Skin epidermis (tissue), 12 donors: ENCODE measurements around the gene B3GALT2.
"Not testable (repeated sequence)": the region's sequence is repeated elsewhere in the genome, so short reads cannot be mapped to it uniquely, and the experiment has no call there.

Experiments used
- H3K27ac ChIP-seq, 21 experiments: fragments of 200-600 bp; sonication (generic) in 11 of 21; one replicate each; pipeline ENCODE4 v1.5.0; 2020; ENCODE audit warnings: mild to moderate bottlenecking in 3 of 21, inconsistent platforms in 2 of 21, moderate library complexity in 2 of 21
- H3K4me3 ChIP-seq, 7 experiments: fragments of 200-600 bp; sonication (generic) in 2 of 7; one replicate each; pipeline ENCODE4 v1.5.0; 2020; ENCODE audit warnings: inconsistent platforms in 2 of 7, mild to moderate bottlenecking in 2 of 7, moderate library complexity in 1 of 7

B3GALT2 gene

DNA sequence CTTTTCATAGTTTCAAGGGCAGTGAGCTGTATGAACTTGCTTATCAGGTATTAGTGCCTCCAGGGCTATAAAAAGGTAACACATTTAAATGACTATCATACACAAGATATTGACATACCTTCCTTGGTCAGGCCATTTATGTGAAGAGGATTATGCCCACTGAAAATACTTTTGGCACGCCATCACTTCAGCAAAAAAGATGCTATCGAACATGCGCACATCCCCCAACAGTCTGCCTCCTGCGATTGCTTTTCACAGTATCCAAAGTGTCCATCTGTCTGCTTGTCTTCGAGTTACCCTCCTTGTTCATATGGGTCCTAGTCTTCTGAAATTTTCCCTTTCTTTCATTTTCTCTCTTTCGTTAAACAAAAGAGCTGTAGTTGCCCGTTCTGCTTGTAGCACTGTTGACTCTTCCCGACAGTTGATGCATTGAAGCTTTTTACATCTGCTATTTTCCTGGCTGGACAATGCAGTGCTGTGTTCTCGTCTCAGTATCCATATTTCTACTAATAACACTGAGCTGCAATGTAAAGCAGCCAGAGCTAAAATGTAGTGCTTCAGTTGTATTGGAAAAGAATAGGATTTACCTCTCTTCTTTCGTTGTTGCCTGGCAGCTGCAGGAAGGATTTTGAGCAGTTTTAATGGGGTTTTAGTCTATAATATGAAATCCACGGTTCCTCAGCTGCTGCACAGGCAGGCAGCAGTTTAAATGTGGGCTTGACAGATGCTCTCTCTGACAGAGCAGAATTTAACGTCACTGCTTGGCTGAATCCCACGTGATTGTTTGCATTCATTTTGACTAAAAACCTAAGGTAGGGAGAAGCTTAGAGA, at the start of gene B3GALT2:
TSS of gene B3GALT2 (minus strand) at position 713 of the 831 bp plus-strand sequence. CDS start 5,051 bp downstream, outside the sequence.
- peak within 1 kb of the TSS in 2 of 7 experiments; percentile 17 to 22 for H3K4me3 ChIP-seq
- H3K27ac ChIP-seq: peak within 1 kb of the TSS in 8 of 21 experiments; percentile 5 to 70 (median 40)

GRCh38 chr1:193234530-193234929, 48.1 kb upstream of the B3GALT2 start:
- Histone ChIP-seq H3K27ac (no peak overlapping the region), H3K4me3 (no peak overlapping the region)

- not testable (repeated sequence) for H3K4me3 ChIP-seq, H3K27ac ChIP-seq
Observed at GRCh38 chr1:193231146-193231545, 44.7 kb upstream of the B3GALT2 start.

GRCh38 chr1:193229136-193229535, 42.7 kb upstream of the B3GALT2 start:
- no peak overlapping the region for H3K27ac ChIP-seq
- no peak overlapping the region for H3K4me3 ChIP-seq

GRCh38 chr1:193222056-193222615, 35.7 kb upstream of the B3GALT2 start:
- Histone ChIP-seq H3K4me3 (no peak overlapping the region), H3K27ac (peak overlapping the region in 1 of 21 experiments; percentile 27)

DNA sequence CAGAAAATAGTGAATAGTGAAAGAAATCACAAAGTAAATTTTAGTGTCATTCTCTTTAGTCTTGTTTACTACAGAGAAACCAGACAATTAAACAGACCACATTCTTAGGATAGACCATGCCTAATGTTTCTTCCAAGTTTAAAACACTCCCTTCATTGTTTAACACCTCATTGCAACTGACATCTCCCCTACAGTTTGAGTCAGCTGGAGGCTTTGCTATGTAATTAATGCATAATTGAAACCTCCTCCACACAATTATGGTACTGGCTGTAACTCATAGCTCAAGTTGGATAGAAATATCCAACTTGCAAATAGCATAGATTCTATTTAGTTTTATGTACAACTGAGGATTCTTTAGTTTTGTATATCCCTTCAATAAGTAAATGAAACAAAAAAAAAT, 35.2 kb upstream of the B3GALT2 start:
- H3K4me3 ChIP-seq: no peak overlapping the region
- peak overlapping the region in 1 of 21 experiments; percentile 27 for H3K27ac ChIP-seq

GRCh38 chr1:193219391-193219790, 33.0 kb upstream of the B3GALT2 start:
- Histone ChIP-seq H3K27ac (no peak overlapping the region), H3K4me3 (no peak overlapping the region)

DNA sequence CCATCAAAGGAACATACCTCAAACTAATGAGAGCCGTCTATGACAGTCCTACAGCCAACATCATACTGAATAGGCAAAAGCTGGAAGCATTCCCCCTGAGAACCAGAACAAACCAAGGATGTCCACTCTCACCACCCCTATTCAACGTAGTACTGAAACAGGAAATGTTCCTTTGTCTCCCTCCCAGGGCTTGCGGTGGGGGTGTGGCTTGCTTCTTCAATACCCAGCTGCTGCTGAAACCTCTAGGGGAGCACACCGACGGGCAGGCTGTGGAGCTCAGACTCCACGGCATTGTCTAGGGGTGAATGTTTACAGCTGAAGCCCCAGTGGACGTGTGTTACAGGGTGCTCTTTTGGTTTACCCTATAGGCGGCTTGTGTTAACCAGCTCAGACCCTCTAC, 30.5 kb upstream of the B3GALT2 start:
- no peak overlapping the region for H3K27ac ChIP-seq

DNA sequence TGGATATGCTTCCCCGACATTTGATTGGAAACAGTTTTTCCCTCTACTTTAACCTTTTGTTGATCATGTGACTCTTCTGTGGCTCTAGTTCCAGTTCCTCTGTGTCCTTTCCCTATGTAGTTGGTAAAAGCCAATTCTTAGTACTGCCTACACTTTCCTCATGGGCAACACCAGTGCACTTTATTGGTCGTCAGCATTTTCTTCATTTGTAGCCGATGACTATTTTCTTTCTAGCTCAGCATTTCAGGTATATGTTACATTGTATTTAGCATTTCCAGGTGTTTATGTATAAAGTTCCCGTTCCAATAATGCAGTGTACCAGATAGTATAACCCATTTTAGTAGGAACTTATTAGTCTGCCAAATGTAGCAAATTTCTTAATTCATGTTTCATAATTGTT, 27.6 kb upstream of the B3GALT2 start:
- Histone ChIP-seq H3K4me3 (no peak overlapping the region), H3K27ac (no peak overlapping the region)

More for the DNA sequence above, 30.5 kb upstream of the B3GALT2 start:
- H3K4me3 ChIP-seq: no peak overlapping the region

DNA sequence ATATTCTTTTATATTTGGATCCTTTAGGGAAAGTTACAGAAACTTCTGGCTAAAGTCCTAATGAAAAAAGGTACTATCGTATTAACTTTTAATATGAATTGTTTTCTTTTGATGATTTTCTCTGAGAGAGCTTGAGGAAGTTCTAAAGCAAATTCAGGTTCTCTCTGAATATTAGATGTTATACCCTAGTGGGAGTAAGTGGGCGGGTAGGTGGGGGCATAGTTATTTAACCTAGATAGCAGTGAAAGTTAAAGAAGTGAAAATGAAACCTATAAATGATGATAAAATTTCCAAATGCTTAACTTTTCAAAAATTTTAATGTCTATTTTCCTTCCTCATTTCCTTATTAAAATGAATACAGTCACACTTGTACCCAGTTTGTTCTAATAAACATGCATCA, 26.2 kb upstream of the B3GALT2 start:
- no peak overlapping the region for H3K4me3 ChIP-seq
- peak overlapping the region in 1 of 21 experiments; percentile 3 for H3K27ac ChIP-seq

DNA sequence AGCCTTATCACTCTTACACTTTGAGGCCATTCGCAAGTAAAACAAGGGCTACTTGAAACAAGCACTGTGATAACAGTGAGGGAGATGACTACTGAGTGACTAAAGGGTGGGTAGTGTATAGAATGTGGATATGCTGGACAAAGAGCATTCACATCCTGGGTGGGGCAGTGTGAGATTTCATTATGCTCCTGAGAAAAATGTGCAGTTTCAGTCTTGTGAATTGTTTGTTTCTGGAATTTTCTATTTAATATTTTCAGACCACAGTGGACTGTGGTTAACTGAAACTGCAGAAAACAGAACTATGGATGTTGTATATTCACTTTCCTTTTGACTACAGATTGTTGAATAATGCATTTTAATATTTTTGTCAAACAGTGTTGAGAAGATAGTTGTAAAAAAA, 25.1 kb upstream of the B3GALT2 start:
- Histone ChIP-seq H3K27ac (peak overlapping the region in 1 of 21 experiments; percentile 23), H3K4me3 (no peak overlapping the region)

DNA sequence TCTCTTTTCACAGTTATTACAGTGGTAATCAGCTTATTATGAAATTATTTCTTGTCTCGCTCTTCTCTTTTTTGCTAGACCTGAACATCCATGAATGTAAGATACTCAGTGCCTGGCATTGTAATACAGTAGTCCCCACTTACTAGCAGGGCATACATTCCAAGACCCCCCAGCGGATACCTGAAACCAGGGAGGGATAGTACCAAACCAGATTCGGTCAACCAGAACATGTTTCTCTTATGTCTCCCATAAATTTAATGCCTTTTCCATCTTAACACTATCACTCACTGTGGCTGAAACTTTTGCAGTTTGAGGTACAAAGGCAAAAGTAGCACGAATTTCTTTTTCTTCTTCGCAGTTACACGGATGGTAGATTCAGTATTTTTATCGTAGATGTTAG, 24.6 kb upstream of the B3GALT2 start:
- Histone ChIP-seq H3K27ac (peak overlapping the region in 1 of 21 experiments; percentile 23), H3K4me3 (no peak overlapping the region)

DNA sequence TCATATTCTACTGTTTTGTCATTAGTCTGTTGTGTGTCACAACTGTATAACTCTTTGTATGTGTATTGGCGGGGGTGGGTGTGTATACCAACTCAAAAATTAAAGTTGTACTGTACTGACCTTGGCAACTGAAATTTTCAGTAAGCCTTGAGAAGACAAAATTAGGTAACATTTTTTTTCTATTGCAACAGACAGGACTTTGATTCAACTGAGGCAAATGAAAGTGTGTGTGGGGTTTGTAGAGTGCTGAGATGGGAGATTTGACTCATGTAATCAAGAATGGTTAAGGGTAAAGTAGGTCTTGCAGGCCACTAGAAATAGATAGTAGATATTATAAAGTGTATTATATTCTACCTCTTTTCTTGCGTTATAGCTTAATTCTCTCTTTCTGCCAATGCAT, 14.6 kb upstream of the B3GALT2 start:
- Histone ChIP-seq H3K4me3 (no peak overlapping the region), H3K27ac (no peak overlapping the region)

GRCh38 chr1:193199940-193200339, 13.5 kb upstream of the B3GALT2 start:
- Histone ChIP-seq H3K27ac (no peak overlapping the region), H3K4me3 (no peak overlapping the region)

GRCh38 chr1:193192586-193192985, 6.2 kb upstream of the B3GALT2 start:
- Histone ChIP-seq H3K4me3 (no peak overlapping the region), H3K27ac (no peak overlapping the region)

GRCh38 chr1:193190096-193190744, 3.8 kb upstream of the B3GALT2 start:
- H3K27ac ChIP-seq: no peak overlapping the region

GRCh38 chr1:193189442-193190095, 3.2 kb upstream of the B3GALT2 start:
- no peak overlapping the region for H3K27ac ChIP-seq
- H3K4me3 ChIP-seq: no peak overlapping the region

More at GRCh38 chr1:193190096-193190744, 3.8 kb upstream of the B3GALT2 start:
- H3K4me3 ChIP-seq: no peak overlapping the region

DNA sequence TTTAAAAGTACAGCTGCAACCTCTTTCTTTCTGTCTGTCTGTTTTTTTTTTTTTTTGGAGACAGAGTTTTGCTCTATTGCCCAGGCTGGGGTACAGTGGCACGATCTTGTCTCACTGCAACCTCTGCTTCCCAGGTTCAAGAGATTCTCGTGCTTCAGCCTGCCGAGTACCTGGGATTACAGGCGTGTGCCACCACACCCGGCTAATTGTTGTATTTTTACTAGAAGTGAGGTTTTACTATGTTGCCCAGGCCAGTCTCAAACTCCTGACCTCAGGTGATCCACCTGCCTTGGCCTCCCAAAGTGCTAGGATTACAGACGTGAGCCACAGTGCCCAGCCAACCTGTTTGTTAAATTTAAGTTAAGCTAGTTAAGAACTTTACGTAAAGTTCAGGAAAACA, 2.5 kb upstream of the B3GALT2 start:
- H3K4me3 ChIP-seq, H3K27ac ChIP-seq: not testable (repeated sequence)

DNA sequence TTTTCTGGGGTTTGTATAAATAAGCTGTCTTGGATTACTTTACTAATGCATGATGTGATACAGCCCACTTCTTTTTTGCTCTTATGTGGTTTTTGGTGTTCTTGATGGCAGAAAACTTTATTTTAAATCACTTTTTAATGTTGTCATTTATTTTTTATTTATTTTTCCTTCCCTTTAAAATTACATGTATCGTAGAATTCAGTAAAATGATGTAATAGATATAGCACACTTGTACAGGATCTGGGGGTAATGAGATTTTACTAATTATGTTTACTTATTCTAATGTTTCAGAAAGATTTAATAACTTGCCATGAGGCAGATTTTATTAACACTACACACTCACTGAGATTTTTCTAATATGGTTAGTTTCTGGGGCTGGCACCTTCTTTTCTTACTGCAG, 701 bp upstream of the B3GALT2 start:
- no peak overlapping the region for H3K4me3 ChIP-seq
- H3K27ac ChIP-seq: peak overlapping the region in 4 of 21 experiments; percentile 12 to 70 (median 40)

GRCh38 chr1:193185211-193185610, 1.2 kb downstream of the B3GALT2 start:
- Histone ChIP-seq H3K27ac (peak overlapping the region in 3 of 21 experiments; percentile 5 to 70 (median 68)), H3K4me3 (peak overlapping the region in 2 of 7 experiments; percentile 17 to 22)
